Memory B cell (primary cell): ENCODE results near the gene OGN.

Source experiments
- ATAC-seq: fragments of 150-1000 bp; cut with Tn5 transposase; 2 replicates; pipeline ENCODE4 v1.10.0; 2021; ENCODE audit warnings: low read depth, mild to moderate bottlenecking, moderate library complexity
- DNase-seq, 2 donors: peaks; one replicate each; pipeline ENCODE4 v3.0.0; 2022; ENCODE audit warnings: low spot score in 2 of 2
- H3K27ac Mint-ChIP-seq: one replicate; pipeline ENCODE4 v1.8.0; 2022; ENCODE audit warnings: mild to moderate bottlenecking, moderate library complexity, mixed read lengths
- H3K27me3 Mint-ChIP-seq: one replicate; pipeline ENCODE4 v1.8.0; 2022; ENCODE audit warnings: mixed read lengths
- H3K36me3 Mint-ChIP-seq: one replicate; pipeline ENCODE4 v1.8.0; 2022; ENCODE audit warnings: mild to moderate bottlenecking, mixed read lengths
- H3K4me1 Mint-ChIP-seq: one replicate; pipeline ENCODE4 v1.8.0; 2022; ENCODE audit warnings: mixed read lengths
- H3K4me3 Mint-ChIP-seq: one replicate; pipeline ENCODE4 v1.8.0; 2022; ENCODE audit warnings: mild to moderate bottlenecking, moderate library complexity, mixed read lengths
- H3K9me3 Mint-ChIP-seq: one replicate; pipeline ENCODE4 v1.8.0; 2022; ENCODE audit warnings: mixed read lengths

OGN gene

GRCh38 chr9:92385953-92386352, 18.4 kb downstream of the OGN start:
- ATAC-seq (no peak), DNase-seq (no peak)
- Mint-ChIP-seq H3K27ac (no peak overlapping the region), H3K9me3 (no peaks in the 10 kb centered on the region), H3K27me3 (no peaks in the 10 kb centered on the region), H3K4me3 (no peak overlapping the region), H3K4me1 (no peaks in the 10 kb centered on the region), H3K36me3 (peaks cover 3% of the 10 kb centered on the region)

GRCh38 chr9:92385477-92385876, 18.9 kb downstream of the OGN start:
- no peak for DNase-seq
- ATAC-seq = no peak
- H3K9me3 Mint-ChIP-seq = no peaks in the 10 kb centered on the region
- no peak overlapping the region for H3K27ac Mint-ChIP-seq
- H3K4me1 Mint-ChIP-seq = no peaks in the 10 kb centered on the region
- peaks cover 3% of the 10 kb centered on the region for H3K36me3 Mint-ChIP-seq
- no peak overlapping the region for H3K4me3 Mint-ChIP-seq
- no peaks in the 10 kb centered on the region for H3K27me3 Mint-ChIP-seq

- Mint-ChIP-seq H3K4me1 (no peaks in the 10 kb centered on the region), H3K36me3 (peaks cover 3% of the 10 kb centered on the region), H3K4me3 (no peak overlapping the region), H3K27ac (no peak overlapping the region), H3K9me3 (no peaks in the 10 kb centered on the region), H3K27me3 (no peaks in the 10 kb centered on the region)
- ATAC-seq (no peak), DNase-seq (no peak)
These were observed 19.4 kb downstream of the OGN start for GRCh38 chr9:92385001-92385400.

- Mint-ChIP-seq H3K27ac (no peak overlapping the region), H3K36me3 (peaks cover 3% of the 10 kb centered on the region), H3K4me3 (no peak overlapping the region), H3K27me3 (no peaks in the 10 kb centered on the region), H3K4me1 (no peaks in the 10 kb centered on the region), H3K9me3 (no peaks in the 10 kb centered on the region)
- DNase-seq (no peak), ATAC-seq (no peak)
These were observed 20.0 kb downstream of the OGN start for GRCh38 chr9:92384375-92384774.

GRCh38 chr9:92381775-92382174, 22.6 kb downstream of the OGN start:
- peaks cover 3% of the 10 kb centered on the region for H3K36me3 Mint-ChIP-seq

GRCh38 chr9:92380603-92381002, 23.8 kb downstream of the OGN start:
- DNase-seq (no peak), ATAC-seq (no peak)
- no peak overlapping the region for H3K27ac Mint-ChIP-seq
- no peak overlapping the region for H3K4me3 Mint-ChIP-seq
- peaks cover 5% of the 10 kb centered on the region for H3K9me3 Mint-ChIP-seq
- H3K36me3 Mint-ChIP-seq = peaks cover 8% of the 10 kb centered on the region
- H3K27me3 Mint-ChIP-seq = no peaks in the 10 kb centered on the region
- no peaks in the 10 kb centered on the region for H3K4me1 Mint-ChIP-seq

More at GRCh38 chr9:92381775-92382174, 22.6 kb downstream of the OGN start:
- no peak overlapping the region for H3K27ac Mint-ChIP-seq
- no peaks in the 10 kb centered on the region for H3K4me1 Mint-ChIP-seq
- H3K9me3 Mint-ChIP-seq = no peaks in the 10 kb centered on the region
- ATAC-seq (no peak), DNase-seq (no peak)
- H3K4me3 Mint-ChIP-seq = no peak overlapping the region
- H3K27me3 Mint-ChIP-seq = no peaks in the 10 kb centered on the region

GRCh38 chr9:92378865-92379560, 25.4 kb downstream of the OGN start:
- peaks cover 10% of the 10 kb centered on the region for H3K9me3 Mint-ChIP-seq
- H3K27me3 Mint-ChIP-seq = no peaks in the 10 kb centered on the region
- H3K27ac Mint-ChIP-seq = no peak overlapping the region
- H3K36me3 Mint-ChIP-seq = peaks cover 13% of the 10 kb centered on the region
- no peaks in the 10 kb centered on the region for H3K4me1 Mint-ChIP-seq
- no peak overlapping the region for H3K4me3 Mint-ChIP-seq
- DNase-seq = no peak
- no peak for ATAC-seq

GRCh38 chr9:92377876-92378275, 26.5 kb downstream of the OGN start:
- Mint-ChIP-seq H3K36me3 (peaks cover 13% of the 10 kb centered on the region), H3K27ac (no peak overlapping the region), H3K9me3 (peaks cover 10% of the 10 kb centered on the region), H3K4me3 (no peak overlapping the region), H3K27me3 (no peaks in the 10 kb centered on the region), H3K4me1 (no peaks in the 10 kb centered on the region)
- no peak for ATAC-seq
- no peak for DNase-seq

- Mint-ChIP-seq H3K27me3 (no peaks in the 10 kb centered on the region), H3K9me3 (peaks cover 17% of the 10 kb centered on the region), H3K4me1 (no peaks in the 10 kb centered on the region), H3K4me3 (no peak overlapping the region), H3K27ac (no peak overlapping the region), H3K36me3 (peaks cover 20% of the 10 kb centered on the region)
- no peak for DNase-seq
- no peak for ATAC-seq
These were observed 31.2 kb downstream of the OGN start for GRCh38 chr9:92373167-92373566.

GRCh38 chr9:92369075-92369474, 35.3 kb downstream of the OGN start:
- H3K4me3 Mint-ChIP-seq = no peak overlapping the region
- H3K4me1 Mint-ChIP-seq = no peaks in the 10 kb centered on the region
- H3K27ac Mint-ChIP-seq = no peak overlapping the region
- H3K27me3 Mint-ChIP-seq = no peaks in the 10 kb centered on the region
- ATAC-seq (no peak), DNase-seq (no peak)
- peaks cover 12% of the 10 kb centered on the region for H3K9me3 Mint-ChIP-seq
- H3K36me3 Mint-ChIP-seq = peaks cover 17% of the 10 kb centered on the region

- H3K27me3 Mint-ChIP-seq = no peaks in the 10 kb centered on the region
- no peak for DNase-seq
- H3K4me3 Mint-ChIP-seq = no peak overlapping the region
- no peak overlapping the region for H3K27ac Mint-ChIP-seq
- peaks cover 15% of the 10 kb centered on the region for H3K9me3 Mint-ChIP-seq
- peak; percentile 35 for ATAC-seq
- peaks cover 19% of the 10 kb centered on the region for H3K36me3 Mint-ChIP-seq
- H3K4me1 Mint-ChIP-seq = no peaks in the 10 kb centered on the region
These were observed 44.3 kb downstream of the OGN start for GRCh38 chr9:92360083-92360482.

- Mint-ChIP-seq H3K9me3 (peaks cover 15% of the 10 kb centered on the region), H3K27me3 (no peaks in the 10 kb centered on the region), H3K4me1 (no peaks in the 10 kb centered on the region), H3K27ac (no peak overlapping the region), H3K36me3 (peaks cover 18% of the 10 kb centered on the region), H3K4me3 (no peak overlapping the region)
- DNase-seq (no peak), ATAC-seq (no peak)
These were observed 44.9 kb downstream of the OGN start for GRCh38 chr9:92359394-92359995.

- DNase-seq = no peak
- Mint-ChIP-seq H3K36me3 (peaks cover 20% of the 10 kb centered on the region), H3K4me1 (peaks cover 2% of the 10 kb centered on the region), H3K27ac (no peak overlapping the region), H3K9me3 (peaks cover 6% of the 10 kb centered on the region), H3K4me3 (no peak overlapping the region), H3K27me3 (no peaks in the 10 kb centered on the region)
- ATAC-seq = no peak
These were observed 51.3 kb downstream of the OGN start for GRCh38 chr9:92353051-92353450.

GRCh38 chr9:92350740-92351133, 53.6 kb downstream of the OGN start:
- Mint-ChIP-seq H3K4me3 (no peak overlapping the region), H3K9me3 (peaks cover 2% of the 10 kb centered on the region), H3K36me3 (peaks cover 13% of the 10 kb centered on the region), H3K4me1 (peaks cover 2% of the 10 kb centered on the region), H3K27ac (no peak overlapping the region), H3K27me3 (no peaks in the 10 kb centered on the region)
- ATAC-seq (no peak), DNase-seq (no peak)
